ENCODE results near the gene REST. TPM values are rescaled to one million over a fixed set of nuclear protein-coding genes. Genes with fewer than 3 reads are reported as not detected.

Gene REST
- total RNA-seq, 6 experiments from 2014 or later, result 48.0 to 53.4 (median 52.1) TPM

- Mint-ChIP-seq H3K36me3 (ENCODE audit: low read depth) (peaks cover 38% of the 10 kb centered on the region), H3K4me1 (ENCODE audit: low read depth) (peaks cover 18% of the 10 kb centered on the region), H3K9me3 (no peaks in the 10 kb centered on the region), H3K4me3 (no peak overlapping the region), H3K27me3 (ENCODE audit: insufficient read depth) (no peaks in the 10 kb centered on the region), H3K27ac (peak overlapping the region; percentile 78)
- TF ChIP-seq, protein P1, sequence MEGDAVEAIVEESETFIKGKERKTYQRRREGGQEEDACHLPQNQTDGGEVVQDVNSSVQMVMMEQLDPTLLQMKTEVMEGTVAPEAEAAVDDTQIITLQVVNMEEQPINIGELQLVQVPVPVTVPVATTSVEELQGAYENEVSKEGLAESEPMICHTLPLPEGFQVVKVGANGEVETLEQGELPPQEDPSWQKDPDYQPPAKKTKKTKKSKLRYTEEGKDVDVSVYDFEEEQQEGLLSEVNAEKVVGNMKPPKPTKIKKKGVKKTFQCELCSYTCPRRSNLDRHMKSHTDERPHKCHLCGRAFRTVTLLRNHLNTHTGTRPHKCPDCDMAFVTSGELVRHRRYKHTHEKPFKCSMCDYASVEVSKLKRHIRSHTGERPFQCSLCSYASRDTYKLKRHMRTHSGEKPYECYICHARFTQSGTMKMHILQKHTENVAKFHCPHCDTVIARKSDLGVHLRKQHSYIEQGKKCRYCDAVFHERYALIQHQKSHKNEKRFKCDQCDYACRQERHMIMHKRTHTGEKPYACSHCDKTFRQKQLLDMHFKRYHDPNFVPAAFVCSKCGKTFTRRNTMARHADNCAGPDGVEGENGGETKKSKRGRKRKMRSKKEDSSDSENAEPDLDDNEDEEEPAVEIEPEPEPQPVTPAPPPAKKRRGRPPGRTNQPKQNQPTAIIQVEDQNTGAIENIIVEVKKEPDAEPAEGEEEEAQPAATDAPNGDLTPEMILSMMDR (IDR thresholded peaks at IDR 0.05), result no peak
- DNase-seq, result peak; percentile 55
Measured at GRCh38 chr4:56995525-56995924, 87.8 kb downstream of the REST start.

GRCh38 chr4:56999751-57000150 lies 92.1 kb downstream of the REST start:
- Mint-ChIP-seq H3K4me3 (no peak overlapping the region), H3K27me3 (ENCODE audit: insufficient read depth) (no peaks in the 10 kb centered on the region), H3K36me3 (ENCODE audit: low read depth) (peaks cover 30% of the 10 kb centered on the region), H3K4me1 (ENCODE audit: low read depth) (peaks cover 16% of the 10 kb centered on the region), H3K27ac (no peak overlapping the region), H3K9me3 (no peaks in the 10 kb centered on the region)
- no peak for DNase-seq
- TF ChIP-seq, protein P1 (IDR thresholded peaks at IDR 0.05), result no peak

DNA sequence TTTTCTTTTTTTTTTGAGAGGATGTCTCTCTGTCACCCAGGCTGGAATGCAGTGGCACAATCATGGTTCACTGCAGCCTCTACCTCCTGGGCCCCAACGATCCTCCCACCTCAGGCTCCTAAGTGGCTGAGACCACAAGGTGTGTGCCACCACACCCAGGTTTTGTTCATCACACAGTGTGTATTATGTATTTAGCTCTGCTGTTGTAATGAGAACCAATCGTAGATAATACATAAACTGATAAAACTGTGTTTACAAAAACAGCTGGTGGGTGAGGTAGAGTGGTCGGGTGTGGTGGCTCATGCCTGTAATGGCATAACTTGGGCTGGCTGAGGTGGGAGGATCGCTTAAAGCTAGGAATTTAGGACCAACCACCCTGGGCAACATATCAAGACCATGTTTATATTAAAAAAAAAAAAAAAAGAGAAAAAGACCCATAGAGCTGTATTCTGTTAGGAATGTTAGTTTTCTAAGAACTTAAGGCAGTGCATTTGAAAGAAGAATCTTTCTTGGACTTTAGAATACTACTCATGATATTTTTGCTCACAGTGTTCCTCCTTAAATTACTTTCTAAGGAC lies 105.9 kb downstream of the REST start:
- no peaks in the 10 kb centered on the region for H3K9me3 Mint-ChIP-seq
- TF ChIP-seq, protein P1 (IDR thresholded peaks at IDR 0.05), result no peak
- H3K27me3 Mint-ChIP-seq (ENCODE audit: insufficient read depth), result peaks cover 8% of the 10 kb centered on the region
- H3K4me3 Mint-ChIP-seq, result no peak overlapping the region
- H3K4me1 Mint-ChIP-seq (ENCODE audit: low read depth), result peaks cover 7% of the 10 kb centered on the region
- peaks cover 32% of the 10 kb centered on the region for H3K36me3 Mint-ChIP-seq (ENCODE audit: low read depth)
- DNase-seq, result no peak
- H3K27ac Mint-ChIP-seq, result no peak overlapping the region

Other genes starting within 250 kb of the REST start
- gene HOPX, start 226.6 kb upstream of the REST start, total RNA-seq (2021; fragmentation: NEBNext Ultra II Directional; extraction: Animal tissue kit (Norgen Biotek cat#: 25700)), result not detected
- not detected for gene SPINK2, start 86.2 kb upstream of the REST start, total RNA-seq (2021; fragmentation: NEBNext Ultra II Directional; extraction: Animal tissue kit (Norgen Biotek cat#: 25700))
- gene NOA1, start 69.7 kb downstream of the REST start, total RNA-seq (2021; fragmentation: NEBNext Ultra II Directional; extraction: Animal tissue kit (Norgen Biotek cat#: 25700)), result 10 to 100 TPM; 10.5 to 14.7 (median 13.8) TPM
- 10 to 100 TPM; 83.5 to 90.9 (median 87.8) TPM for gene POLR2B, start 71.0 kb downstream of the REST start, total RNA-seq (2021; fragmentation: NEBNext Ultra II Directional; extraction: Animal tissue kit (Norgen Biotek cat#: 25700))
- gene IGFBP7, start 202.5 kb downstream of the REST start, total RNA-seq (2021; fragmentation: NEBNext Ultra II Directional; extraction: Animal tissue kit (Norgen Biotek cat#: 25700)), result 100 to 1,000 TPM; 464 to 821 (median 485) TPM

Data from HFFc6 (cell line).